HG03520 (cell line): ENCODE data around the gene CABCOCO1.

ENCODE experiments used
- ATAC-seq: cut with Tn5 transposase; IDR thresholded peaks from one replicate; pipeline ENCODE4 v1.9.1; 2021; ENCODE audit warnings: mild to moderate bottlenecking, moderate library complexity; ENCODE audit not compliant: unreplicated experiment

The CABCOCO1 gene

GRCh38 chr10:61805091-61805490 is 142.4 kb downstream of the CABCOCO1 start:
- ATAC-seq, result no peak

DNA sequence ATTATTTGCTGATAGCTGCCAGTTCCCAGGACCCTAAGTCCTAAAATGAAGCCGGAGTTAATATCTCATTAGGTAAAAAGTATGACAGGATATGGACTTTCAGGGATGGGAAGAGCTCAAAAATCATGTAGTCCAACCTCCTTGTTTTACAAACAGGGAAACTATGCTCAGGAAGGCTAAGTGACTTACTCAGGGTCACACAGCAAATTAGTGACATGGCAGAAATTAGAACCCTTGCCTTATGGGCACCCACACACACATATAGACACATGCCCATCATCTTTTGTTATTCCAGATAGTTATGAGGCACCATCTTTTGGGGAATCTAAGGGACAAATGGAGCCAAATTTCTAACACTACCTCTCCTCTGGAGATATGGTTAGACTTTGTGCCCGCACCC is 147.5 kb downstream of the CABCOCO1 start:
- no peak for ATAC-seq

DNA sequence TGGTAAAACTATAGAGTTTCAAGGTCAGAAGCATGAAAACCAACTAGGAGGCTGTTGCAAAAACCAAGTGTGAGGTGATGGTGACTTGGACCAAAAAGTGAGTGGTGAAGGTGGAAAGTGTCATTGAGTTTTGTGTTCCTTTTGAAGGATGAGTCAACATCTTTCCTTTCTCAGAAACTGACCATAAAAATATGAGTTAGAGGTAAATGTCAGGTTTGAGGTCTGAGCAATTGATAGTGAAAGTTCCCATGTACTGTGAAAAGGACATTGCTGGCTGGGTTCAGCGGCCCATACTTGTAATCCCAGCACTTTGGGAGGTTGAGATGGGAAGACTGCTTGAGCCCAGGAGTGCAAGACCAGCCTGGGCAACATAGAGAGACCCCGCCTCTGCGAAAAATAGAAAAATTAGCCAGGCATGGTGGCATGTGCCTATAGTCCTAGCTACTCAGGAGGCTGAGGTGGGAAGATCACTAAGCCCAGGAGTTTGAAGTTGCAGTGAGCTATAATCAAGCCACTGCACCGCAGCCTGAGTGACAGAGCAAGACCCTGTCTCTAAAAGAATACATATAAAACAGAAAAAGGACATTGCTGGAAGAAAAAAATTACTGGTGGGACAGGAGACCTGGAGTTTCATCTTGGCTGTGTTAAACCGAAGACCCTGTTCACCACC is 149.5 kb downstream of the CABCOCO1 start:
- ATAC-seq, result no peak

DNA sequence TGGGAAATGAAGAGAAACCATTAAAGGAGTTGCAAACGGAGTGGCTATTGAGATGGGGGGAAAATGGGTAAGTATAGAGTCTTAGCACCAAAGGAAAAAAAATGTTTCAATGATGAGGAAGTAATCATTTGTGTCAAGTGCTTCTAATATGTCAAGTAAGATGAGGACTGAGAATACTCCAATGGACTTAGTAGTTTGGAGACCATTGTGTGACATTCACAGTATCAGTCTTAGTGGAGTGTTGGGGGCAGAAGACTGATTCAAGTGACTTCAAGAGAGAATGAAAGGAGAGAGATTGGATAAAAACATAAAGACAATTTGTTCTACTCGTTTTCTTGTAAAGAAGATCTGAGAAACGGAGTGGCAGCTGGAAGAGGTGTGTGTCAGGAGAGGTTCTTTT is 150.2 kb downstream of the CABCOCO1 start:
- no peak for ATAC-seq

DNA sequence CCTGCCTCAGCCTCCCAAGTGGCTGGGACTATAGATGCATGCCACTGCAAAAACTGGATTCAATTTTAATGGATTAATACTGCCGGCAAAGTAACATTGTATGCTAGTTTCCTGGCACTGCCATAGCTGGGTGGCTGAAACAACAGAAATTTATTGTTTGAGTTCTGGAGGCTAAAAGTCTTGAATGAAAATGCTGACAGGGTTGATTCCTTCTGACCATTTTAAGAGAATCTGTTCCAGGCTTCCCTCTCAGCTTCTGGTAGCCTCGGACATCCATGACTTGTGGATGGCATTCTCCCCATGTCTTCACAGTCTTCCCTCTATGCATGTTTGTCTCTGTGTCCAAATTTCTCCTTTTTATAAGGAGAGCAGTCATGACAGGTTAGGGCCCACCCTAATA is 151.4 kb downstream of the CABCOCO1 start:
- no peak for ATAC-seq

- ATAC-seq, result no peak
Measured at GRCh38 chr10:61815496-61815895, 152.8 kb downstream of the CABCOCO1 start.
